Endometrial microvascular endothelial cells (primary cell): ENCODE data around the gene SARM1. TPM values are rescaled to one million over a fixed set of nuclear protein-coding genes. Genes with fewer than 3 reads are reported as not detected.
"Not testable (repeated sequence)": the region's sequence is repeated elsewhere in the genome, so short reads cannot be mapped to it uniquely, and the experiment has no call there.

Source experiments
- in situ Hi-C: cut with HindIII; loops from 2 replicates; pipeline ENCODE4 v1.10.0; 2017; ENCODE audit warnings: low sequenced_read_pairs, low pct_unique_long_range_greater_than_20kb; ENCODE audit errors: inconsistent ontology term
- total RNA-seq: library from RNA; depleted of rRNA; stranded (reverse); fragments of >200 nt; gene quantifications from one replicate; pipeline ENCODE4 v1.2.3, GENCODE V29; 2015; ENCODE audit errors: inconsistent ontology term

Gene SARM1
- 2.4 TPM for total RNA-seq

DNA sequence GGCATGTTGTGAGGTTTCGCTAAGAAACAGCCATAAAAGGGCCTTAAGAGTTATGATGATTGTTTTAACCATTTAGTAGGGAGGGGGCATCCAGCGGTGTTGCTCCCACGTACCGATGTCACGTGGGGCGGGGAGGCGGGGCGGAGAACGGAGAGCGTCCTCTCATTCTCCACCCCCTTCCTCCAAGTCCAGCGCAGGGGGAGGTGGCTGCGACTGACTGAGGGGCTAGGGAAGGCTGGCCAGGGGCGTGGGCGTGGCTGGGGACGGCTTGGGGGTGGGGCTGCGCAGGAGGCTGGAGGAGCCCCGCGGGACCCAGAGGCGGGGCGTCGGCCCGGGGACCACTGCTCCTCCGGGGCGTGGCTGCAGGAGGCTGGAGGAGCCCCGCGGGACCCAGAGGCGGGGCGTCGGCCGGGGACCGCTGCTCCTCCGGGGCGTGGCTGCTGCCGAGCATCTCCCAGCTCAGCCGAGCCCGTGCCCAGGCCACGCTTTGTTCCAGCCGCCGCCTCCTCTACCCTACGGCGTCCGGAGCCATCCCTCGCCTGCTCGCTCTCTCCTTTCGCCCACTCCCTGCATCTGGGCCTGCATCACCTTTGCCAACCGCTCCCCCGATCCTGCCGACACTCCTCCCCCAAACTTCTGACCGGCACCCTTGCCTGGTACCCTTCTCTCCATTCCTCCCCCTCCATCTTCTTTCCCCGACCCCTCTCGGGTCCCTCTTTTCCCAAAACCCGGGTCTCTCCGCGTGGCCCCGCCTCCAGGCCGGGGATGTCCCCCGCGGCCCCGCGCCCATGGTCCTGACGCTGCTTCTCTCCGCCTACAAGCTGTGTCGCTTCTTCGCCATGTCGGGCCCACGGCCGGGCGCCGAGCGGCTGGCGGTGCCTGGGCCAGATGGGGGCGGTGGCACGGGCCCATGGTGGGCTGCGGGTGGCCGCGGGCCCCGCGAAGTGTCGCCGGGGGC, at the start of gene SARM1:
Gene SARM1, plus strand, starts transcription at position 450 of the 958 bp plus-strand sequence. Its CDS starts 339 bp downstream, at position 789.
- in situ Hi-C loops: no loop called here

DNA sequence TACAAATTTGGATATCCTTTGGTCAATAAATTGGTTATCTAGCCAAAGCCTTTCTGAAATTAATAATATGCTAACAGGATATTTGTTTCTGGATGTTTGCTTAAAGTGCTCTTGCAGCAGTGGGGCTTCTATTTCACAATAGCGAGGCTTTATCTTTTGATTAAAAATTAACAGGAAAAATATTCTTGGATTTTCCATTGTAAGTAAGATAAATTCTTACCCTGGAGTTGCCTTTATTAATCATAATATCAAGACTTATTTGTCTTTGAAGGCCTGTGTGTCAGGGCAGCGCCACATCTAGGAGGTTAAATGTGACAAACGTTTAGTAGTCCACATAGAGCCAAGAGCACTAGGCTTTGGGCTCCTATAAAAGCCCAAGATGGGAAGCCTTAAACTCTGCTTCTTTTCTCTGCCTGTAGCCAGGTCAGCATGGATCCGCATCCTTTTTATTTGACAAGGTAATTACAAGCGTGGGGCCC, 47.2 kb upstream of the SARM1 start:
- in situ Hi-C loops: no loop called here

DNA sequence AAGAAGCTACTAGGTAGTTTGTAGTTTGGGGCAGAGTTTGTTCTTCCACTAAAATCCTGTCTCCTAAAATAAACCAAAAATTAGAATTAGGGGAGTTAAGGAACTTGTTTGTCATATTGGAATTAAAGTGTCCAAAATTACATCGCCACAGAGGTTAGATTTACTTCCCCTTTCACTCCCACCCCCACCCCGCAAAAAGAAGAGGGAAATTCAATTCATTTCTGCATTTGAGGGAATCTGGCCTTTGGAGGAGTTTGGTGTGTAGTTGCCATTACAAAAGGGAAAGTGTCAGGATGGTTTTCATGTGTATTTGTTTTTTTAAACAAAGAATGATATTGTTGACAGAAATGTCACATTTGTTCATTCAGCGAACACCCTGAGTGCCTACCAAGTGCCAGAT, 46.7 kb upstream of the SARM1 start:
- in situ Hi-C loops: no loop called here

DNA sequence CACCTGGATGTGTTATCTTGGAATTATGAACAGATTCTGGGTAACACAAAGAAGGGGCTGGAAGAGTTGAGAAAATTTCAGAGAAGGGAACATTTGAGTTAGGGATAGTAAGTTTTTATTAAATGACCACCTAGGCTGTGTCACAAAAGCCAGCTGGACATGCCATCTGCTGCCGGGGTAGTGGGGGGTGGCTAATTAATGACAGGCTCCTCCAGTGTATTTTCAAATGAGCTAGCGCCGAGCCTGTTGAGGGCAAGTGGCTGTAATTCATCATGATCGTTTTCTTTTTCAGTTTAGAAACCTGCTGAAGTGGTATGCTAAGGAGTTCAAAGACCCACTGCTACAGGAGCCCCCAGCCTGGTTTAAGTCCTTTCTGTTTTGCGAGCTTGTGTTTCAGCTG, 46.3 kb upstream of the SARM1 start:
- in situ Hi-C loops: no loop called here

DNA sequence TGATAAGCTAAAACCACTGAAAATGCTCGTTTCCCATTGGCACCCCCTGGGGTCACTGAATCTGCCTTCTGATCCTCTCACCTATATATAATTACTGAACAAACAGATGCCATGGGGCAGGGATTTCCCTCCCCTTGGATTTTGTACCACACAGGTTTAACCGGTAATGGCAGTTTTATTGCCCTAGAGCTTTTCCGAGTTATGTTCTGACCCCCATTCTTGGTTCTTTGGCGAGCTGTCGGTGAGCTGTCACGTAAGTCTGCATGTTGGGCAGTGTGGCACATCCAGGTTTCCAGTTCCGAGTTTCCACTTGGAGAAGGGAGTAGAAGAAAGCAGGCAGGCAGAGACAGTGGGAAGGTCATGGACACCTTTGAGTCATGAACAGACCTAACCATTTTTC, 45.4 kb upstream of the SARM1 start:
- in situ Hi-C loops: no loop called here

DNA sequence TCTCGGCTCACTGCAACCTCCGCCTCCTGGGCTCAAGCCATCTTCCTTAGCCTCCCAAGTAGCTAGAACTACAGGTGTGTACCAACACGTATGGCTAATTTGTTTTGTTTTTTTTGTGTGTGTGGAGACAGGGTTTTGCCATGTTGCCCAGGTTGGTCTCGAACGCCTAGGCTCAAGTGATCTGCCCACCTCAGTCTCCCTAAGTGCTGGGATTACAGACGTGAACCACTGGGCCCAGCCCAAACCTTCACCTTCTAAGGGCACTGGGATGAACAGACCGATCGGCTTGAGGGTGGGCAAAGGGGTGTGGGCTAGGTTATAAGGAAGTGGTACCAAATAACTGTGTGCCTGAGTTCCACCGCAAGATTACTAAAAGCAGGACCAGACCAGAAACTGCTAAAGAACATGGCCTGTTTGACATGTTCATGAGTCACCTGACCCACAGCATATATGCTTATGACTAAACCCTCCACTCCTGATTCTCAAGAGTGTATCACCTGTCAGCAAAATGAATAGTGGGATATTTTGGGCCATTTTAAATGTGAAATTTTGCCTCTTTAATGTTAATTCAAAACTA, 44.4 kb upstream of the SARM1 start:
- in situ Hi-C loops: no loop called here

DNA sequence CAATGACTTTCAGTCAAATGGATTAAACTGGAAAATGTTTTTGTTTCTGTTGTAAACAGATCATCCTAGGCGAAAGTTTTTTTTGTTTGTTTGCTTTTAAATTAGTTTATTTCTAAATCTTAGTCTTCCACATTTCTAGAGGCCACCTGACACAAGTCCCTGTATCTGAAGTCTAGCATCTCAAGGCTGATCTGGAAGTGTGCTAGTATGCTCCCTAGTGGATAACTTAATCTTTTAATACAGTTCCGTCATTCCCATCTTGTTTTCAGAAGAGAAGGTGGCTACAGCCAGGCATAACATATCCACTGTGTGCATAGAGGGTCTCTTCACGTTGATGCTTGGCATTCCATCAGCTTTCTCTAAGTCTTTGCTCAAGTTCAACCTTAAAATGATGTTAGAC, 43.8 kb upstream of the SARM1 start:
- in situ Hi-C loops: no loop called here

DNA sequence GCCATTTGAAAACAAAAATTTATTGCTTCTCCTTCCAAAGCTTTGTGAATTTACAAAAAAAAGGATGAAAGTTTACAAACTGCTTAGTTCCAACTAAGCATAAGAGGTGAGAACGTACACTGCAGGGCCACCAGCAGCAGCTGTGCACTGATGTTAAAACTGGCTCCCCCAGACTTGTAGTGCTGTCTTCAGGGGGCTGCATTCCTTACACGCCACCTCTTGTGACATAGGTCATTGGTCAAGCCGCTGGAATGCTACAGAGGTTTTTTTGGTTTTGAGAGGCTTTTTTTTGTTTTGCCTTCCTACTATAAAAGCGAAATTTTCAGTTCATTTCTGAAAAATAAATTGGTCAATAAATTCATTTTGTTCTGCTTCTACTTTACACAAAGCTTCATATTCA, 43.2 kb upstream of the SARM1 start:
- in situ Hi-C loops: no loop called here

DNA sequence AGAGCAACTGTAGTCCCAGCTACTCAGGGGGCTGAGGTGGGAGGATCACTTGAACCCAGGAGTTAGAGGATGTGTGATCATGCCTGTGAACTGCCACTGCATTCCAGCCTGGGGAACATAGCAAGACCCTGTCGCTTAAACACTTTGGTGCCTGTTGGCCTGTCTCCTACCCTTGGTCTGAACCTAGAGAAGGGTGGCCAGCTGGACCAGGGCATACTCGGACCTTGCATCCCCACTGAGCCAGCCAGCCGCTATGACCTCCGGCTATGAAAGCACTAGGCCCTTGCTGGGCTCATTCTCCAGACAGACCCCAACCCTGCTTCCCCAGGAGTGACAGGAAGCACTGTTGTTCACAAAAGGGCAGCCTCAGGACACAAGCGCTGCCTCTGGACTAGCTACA, 40.8 kb upstream of the SARM1 start:
- in situ Hi-C loops: no loop called here

DNA sequence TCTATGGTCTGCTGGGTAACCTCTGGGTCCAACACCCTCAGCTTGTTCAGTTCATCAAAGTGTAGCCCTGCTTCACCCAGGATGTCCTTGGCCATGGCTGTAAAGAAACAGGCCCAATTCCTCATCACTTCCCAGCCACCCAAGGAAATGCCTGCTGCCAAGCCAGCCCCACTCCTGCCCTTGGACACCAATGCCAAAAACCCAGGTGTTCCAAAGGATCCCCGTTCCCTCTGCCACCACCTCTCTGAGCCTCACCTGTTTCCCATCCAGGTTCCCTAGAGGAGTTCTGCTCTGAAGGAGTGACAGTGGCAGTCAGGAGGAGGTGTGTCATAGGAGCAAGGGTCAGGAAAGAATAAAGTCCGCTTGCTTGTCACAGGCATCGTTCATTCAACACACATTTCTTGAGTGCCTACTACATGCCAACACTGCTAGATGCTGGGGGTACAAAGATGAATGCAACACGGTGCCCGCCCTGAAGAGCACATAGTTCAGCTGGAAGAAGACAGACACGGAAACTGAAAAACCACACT, 39.5 kb upstream of the SARM1 start:
- in situ Hi-C loops: no loop called here

DNA sequence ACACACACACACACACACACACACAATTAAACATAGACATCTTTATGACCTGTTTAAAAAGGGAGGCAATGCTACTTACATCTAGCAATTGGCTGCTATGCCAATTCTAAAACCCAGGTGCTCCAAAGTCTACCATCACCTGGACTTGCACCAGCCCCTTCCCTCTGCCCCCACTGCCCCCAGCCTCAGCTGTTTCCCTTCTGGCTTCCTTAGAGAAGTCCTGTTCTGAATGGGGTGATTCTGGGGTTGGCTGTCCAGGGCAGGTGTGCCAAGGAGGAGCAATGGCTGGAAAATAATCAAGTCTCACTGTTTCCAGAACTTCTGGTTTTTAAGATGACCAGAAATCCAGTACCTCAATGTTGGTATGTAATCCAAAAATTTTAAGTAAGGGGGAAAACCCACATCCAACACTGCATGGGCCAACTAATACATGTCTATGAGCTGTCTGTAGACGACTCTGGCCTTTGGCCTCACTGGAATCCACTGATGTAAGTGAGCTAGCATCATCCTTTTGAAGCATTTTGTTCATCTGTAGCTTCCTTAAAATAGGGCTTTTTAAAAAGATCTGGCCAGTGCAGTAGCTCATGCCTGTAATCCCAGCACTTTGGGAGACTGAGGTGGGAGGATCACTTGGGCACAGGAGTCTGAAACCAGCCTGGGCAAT, 38.3 kb upstream of the SARM1 start:
- in situ Hi-C loops: no loop called here

DNA sequence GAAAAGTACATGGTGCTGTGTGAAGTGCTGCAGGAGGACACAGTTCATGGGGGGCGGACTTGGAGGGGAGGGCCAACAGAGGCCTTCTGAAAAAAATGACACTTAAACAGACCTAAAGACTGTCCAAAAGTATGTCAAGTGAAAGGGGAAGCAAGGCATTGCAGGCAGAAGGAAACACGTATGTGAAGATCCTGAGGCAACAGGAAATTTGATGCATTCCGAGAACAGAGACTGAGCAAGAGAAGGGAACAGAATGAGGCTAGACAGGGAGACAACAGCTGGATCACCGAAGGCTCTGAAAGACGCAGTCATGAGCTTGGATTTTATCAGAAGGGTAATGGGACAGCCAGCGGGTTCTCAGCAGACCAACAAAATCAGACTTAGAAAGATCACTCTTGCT, 37.3 kb upstream of the SARM1 start:
- in situ Hi-C loops: no loop called here

DNA sequence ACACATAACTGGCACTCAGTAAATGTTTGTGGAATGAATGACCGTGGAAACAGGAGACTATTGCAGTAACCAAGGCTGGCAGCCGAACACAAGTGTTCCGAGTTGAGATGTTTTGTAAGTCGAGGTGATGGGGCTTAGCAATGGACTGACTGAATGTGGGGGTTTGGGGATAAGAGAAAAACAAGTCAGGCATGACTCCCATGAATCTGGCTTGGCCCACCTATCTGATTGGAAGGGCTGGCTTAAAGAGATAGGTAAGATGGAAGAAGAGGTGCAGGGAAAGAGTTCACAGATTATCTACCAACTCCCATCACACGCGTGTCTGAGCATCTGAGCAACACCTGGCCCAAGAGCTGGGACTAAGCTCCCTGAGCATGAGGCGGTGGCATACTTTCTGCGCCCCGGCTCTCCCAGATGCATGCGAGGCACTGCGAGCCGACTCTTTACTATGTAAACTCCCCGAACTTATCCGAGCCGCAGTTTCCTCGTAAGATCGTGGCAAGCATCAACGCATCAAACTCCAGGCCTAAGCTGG, 36.8 kb upstream of the SARM1 start:
- in situ Hi-C loops: no loop called here

DNA sequence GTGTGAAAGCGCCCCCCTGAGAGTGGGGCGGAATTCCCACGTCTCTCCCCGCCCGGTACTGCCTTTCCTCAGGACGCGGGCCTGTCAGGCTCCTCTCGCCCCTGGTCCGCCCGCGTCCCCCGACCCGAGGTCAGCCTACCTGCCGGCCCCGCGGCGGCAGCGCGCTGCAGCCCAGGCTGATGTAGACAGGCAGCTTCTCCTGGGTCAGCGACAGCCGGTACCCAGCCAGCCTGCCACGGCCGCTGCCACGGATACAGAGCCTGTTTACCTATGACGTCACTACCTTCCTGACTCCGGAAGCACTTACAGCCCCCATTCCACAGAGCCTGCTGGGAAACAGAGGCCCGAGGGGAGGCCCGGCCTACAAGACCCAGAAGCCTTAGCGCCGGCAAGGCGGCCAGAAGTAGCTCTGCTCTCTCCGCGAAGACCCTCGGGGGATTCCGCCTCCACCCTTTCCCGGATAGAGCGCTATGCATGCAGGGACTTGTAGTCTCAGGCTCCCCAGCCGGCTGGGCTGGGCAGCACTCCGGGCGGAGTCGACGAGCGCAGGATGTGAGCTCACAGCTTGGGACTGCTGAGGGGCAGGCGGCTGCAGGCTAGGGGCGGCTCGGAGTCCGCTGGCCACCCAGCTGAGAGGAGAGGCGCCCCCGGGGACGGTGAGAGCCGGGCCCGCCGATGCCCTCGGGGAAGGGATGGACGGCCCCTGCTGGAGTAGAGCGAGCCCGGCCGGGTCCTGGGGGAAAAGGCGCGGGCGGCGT, 36.1 kb upstream of the SARM1 start, which contains the start of the genes IFT20 and TNFAIP1:
Gene IFT20, minus strand, starts transcription at position 272 of the 758 bp plus-strand sequence. CDS start 3,487 bp downstream, outside the sequence.
Gene TNFAIP1, plus strand, starts transcription at position 561 of the 758 bp plus-strand sequence. CDS start 3,761 bp downstream, outside the sequence.
- in situ Hi-C loops: no loop called here

DNA sequence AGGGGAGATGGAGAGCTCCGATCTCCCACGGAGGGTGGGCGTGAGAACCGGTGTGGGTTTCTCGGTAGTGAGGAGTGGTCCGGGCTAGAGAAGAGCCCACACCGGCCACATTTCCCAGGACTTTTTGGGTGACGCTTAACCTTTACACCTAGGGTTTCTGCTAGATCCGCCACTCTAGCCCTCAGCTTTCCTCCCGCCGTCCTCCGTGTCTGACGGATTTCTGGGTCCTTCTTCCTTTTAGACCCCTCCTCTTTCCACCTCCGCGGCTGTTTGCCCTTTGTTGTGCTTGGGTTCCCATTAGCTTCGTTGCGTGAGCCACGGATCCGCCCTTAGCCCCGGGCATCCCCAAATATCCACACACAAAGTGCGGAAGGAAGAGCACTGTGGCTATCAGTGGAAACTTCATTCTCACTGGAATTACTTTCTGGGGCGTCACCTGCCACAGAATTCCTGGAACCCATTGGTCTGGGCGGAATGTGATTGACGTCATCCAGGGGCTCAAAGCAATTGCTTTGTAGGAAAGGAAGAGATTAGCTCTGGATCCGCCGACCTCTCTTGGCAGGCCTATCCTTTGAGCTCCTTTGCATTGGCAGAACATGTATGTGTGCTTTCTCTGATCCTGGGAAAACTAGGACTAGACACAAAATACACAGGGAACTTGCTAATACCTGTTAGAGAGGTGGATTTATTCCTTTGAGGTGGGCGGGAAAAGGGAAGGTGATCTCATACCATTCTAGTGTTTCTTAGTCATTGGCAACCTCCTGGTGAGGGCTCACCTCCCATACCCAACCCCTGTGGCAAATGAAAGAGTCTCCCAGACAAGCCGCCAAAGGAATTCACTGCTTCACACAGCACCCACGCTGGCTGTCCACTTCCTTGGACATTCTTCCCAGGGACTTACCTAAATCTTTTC, 35.3 kb upstream of the SARM1 start:
- in situ Hi-C loops: no loop called here

DNA sequence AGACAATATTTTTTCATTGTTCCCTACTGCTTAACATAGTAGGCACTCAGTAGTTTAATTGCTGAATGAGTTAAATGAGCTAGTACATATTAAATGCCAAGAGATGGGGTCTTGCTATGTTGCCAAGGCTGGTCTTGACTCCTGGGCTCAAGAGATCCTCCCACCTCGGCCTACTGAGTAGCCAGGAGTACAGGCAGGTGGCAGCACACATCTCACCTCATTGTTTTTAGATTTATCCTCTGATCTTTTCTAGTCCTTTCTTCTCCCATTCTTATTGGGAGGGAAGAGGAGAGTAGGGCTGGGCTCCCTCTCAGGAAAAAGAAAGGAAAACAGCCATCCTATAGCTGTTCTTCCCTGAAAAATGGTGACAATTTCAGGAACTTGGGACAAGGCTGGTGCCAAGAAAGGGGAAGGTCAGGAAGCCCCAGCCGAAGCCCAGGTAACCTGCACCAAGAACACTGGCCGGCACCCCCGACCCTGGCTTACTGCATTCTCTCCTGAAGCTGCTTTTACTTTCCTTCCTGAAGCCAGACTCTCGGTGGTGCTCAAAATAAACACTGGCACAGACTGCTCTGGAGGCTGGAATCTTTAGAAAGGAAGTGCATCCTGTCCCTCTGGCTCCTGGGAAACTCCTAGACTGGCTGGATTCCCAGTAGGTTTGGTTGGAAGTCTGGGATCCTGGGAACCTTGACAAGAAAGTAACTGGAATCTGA, 33.3 kb upstream of the SARM1 start:
- in situ Hi-C loops: no loop called here

DNA sequence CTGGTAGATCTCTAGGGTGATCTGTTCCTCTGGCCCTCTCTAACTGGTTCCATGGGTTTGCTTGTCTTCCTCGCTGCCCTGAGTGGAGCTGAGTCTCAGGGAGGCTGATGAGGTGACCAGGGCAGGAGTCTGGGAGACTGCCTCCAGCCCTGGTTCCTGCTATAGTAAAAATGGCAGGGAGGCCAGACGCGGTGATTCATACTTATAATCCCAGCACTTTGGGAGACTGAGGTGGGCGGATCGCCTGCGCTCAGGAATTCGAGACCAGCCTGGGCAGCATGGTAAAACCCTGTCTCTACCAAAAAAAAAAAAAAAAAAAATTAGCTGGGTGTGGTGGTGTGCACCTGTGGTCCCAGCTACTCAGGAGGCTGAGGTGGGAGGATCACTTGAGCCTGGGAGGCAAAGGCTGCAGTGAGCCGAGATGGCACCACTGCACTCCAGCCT, 32.7 kb upstream of the SARM1 start:
- in situ Hi-C loops: not testable (repeated sequence)
